Transverse colon (tissue), 4 donors: ENCODE measurements around the gene ABCA5. TPM values are rescaled to one million over a fixed set of nuclear protein-coding genes. Genes with fewer than 3 reads are reported as not detected.

Source experiments
- DNase-seq: peaks from one replicate; pipeline ENCODE4 v3.0.0-alpha.2; 2019
- H3K27ac ChIP-seq, 4 donors: fragments of 200-600 bp; sonication (generic); 2 replicates each; pipeline ENCODE4 v1.5.1; 2016 to 2018; ENCODE audit warnings: inconsistent platforms in 4 of 4
- H3K27me3 ChIP-seq: fragments of 200-600 bp; sonication (generic); 2 replicates; pipeline ENCODE4 v1.5.1; 2017; ENCODE audit warnings: inconsistent platforms
- H3K36me3 ChIP-seq, 4 donors: fragments of 200-600 bp; sonication (generic); 2 replicates each; pipeline ENCODE4 v1.5.1; 2017 to 2019; ENCODE audit warnings: inconsistent platforms in 4 of 4
- H3K4me1 ChIP-seq, 4 donors: fragments of 200-600 bp; sonication (generic); 2 replicates each; pipeline ENCODE4 v1.5.1; 2017 to 2020; ENCODE audit warnings: inconsistent platforms in 4 of 4
- H3K4me3 ChIP-seq, 4 donors: fragments of 200-600 bp; sonication (generic); 1 replicate in 1 of 4; 2 replicates in 3 of 4; pipeline versions ENCODE4 v1.5.1 to v1.6.1; 2017 to 2019; ENCODE audit warnings: inconsistent platforms in 4 of 4
- H3K9me3 ChIP-seq, 2 donors: fragments of 200-600 bp; sonication (generic); 2 replicates each; pipeline ENCODE4 v1.5.1; 2017 to 2019; ENCODE audit warnings: inconsistent platforms in 2 of 2
- CTCF ChIP-seq, 5 experiments: fragments of 200-600 bp in 3 of 5; fragments of 450-650 bp in 2 of 5; sonication (generic) in 3 of 5; IDR thresholded peaks; 1 replicate in 2 of 5; 2 replicates in 3 of 5; pipeline ENCODE4 v1.5.1; 2016 to 2017; ENCODE audit warnings: antibody characterized with exemption in 5 of 5, inconsistent platforms in 3 of 5, mild to moderate bottlenecking in 2 of 5, moderate library complexity in 1 of 5
- EP300 ChIP-seq: sonication (generic); formaldehyde crosslinking; IDR thresholded peaks from one replicate; pipeline ENCODE4 v1.6.1; 2017; ENCODE audit warnings: antibody characterized with exemption, low read depth
- POLR2A ChIP-seq: fragments of 450-650 bp; IDR thresholded peaks from one replicate; pipeline ENCODE4 v1.6.1; 2016; ENCODE audit warnings: antibody characterized with exemption, mild to moderate bottlenecking, moderate library complexity
- POLR2AphosphoS5 ChIP-seq, 3 donors: sonication (generic); formaldehyde crosslinking; IDR thresholded peaks; one replicate each; pipeline ENCODE4 v1.6.1; 2016; ENCODE audit warnings: antibody characterized with exemption in 3 of 3
- WGBS, 2 donors: methylation state at CpG; one replicate each; pipeline ENCODE4 v1.1.5; 2018; ENCODE audit warnings: low coverage in 1 of 2; 5-methylcytosine and 5-hydroxymethylcytosine counted together
- in situ Hi-C, 4 donors: fragments of 200-750 bp; cut with MboI; loops; one replicate each; pipeline versions ENCODE4 v1.15.0 to v1.15.1; 2017; ENCODE audit warnings: low sequenced_read_pairs in 3 of 4, low pct_ligation_motif_present in 1 of 4, low pct_unique_long_range_greater_than_20kb in 1 of 4
- intact Hi-C: fragments of 100-400 bp; cut with DNase I; formaldehyde crosslinking; loops from one replicate; pipeline ENCODE4 v1.15.1; 2023; ENCODE audit warnings: low total_unique reads
- total RNA-seq, 4 donors: library from RNA; depleted of rRNA; stranded (reverse); fragments of >200 nt; gene quantifications; one replicate each; pipeline ENCODE4 v1.1.0, GENCODE V29; 2016

Gene ABCA5
- total RNA-seq, 4 donors from 2014 or later = 17.3 to 173 (median 125) TPM

GRCh38 chr17:69367298-69367697 is 40.4 kb upstream of the ABCA5 start:
- DNase-seq = no peak
- 58 to 60% methylated on average over 3 of the region's 3 CpGs for WGBS, 2 donors
- in situ Hi-C loops = no loop called here

GRCh38 chr17:69363488-69364210 is 36.7 kb upstream of the ABCA5 start:
- no peaks in the 10 kb centered on the region for H3K36me3 ChIP-seq
- intact Hi-C loops (no loop called here), in situ Hi-C loops (no loop called here)
- WGBS, 2 donors = 72 to 76% methylated on average over 2 of the region's 2 CpGs
- TF ChIP-seq POLR2A = no peak
- no peak for TF ChIP-seq CTCF (IDR thresholded peaks at IDR 0.05)
- no peak for TF ChIP-seq POLR2AphosphoS5 (IDR thresholded peaks at IDR 0.05)
- TF ChIP-seq EP300 = no peak
- no peak for DNase-seq
- H3K27me3 ChIP-seq = no peaks in the 10 kb centered on the region
- H3K4me1 ChIP-seq = no peaks in the 10 kb centered on the region
- no peaks in the 10 kb centered on the region for H3K9me3 ChIP-seq
- no peak overlapping the region for H3K27ac ChIP-seq
- H3K4me3 ChIP-seq = no peak overlapping the region

More at GRCh38 chr17:69367298-69367697, 40.4 kb upstream of the ABCA5 start:
- no peak overlapping the region for H3K27ac ChIP-seq
- H3K9me3 ChIP-seq = no peaks in the 10 kb centered on the region
- H3K27me3 ChIP-seq = no peaks in the 10 kb centered on the region
- no peaks in the 10 kb centered on the region for H3K36me3 ChIP-seq
- H3K4me1 ChIP-seq = no peaks in the 10 kb centered on the region
- intact Hi-C loops = no loop called here
- H3K4me3 ChIP-seq = no peak overlapping the region
- TF ChIP-seq CTCF (IDR thresholded peaks at IDR 0.05) = no peak
- TF ChIP-seq EP300 = no peak
- TF ChIP-seq POLR2A = no peak
- no peak for TF ChIP-seq POLR2AphosphoS5 (IDR thresholded peaks at IDR 0.05)

- TF ChIP-seq POLR2AphosphoS5 (IDR thresholded peaks at IDR 0.05) = no peak
- no peak for TF ChIP-seq EP300
- TF ChIP-seq POLR2A = no peak
- TF ChIP-seq CTCF (IDR thresholded peaks at IDR 0.05) = no peak
- Histone ChIP-seq H3K36me3 (no peaks in the 10 kb centered on the region), H3K27ac (no peak overlapping the region), H3K9me3 (no peaks in the 10 kb centered on the region), H3K27me3 (no peaks in the 10 kb centered on the region), H3K4me1 (no peaks in the 10 kb centered on the region), H3K4me3 (no peak overlapping the region)
- no peak for DNase-seq
- in situ Hi-C loops (no loop called here), intact Hi-C loops (no loop called here)
These were observed 34.2 kb upstream of the ABCA5 start for GRCh38 chr17:69361156-69361555.

GRCh38 chr17:69358688-69359596 is 32.0 kb upstream of the ABCA5 start:
- Histone ChIP-seq H3K9me3 (no peaks in the 10 kb centered on the region), H3K27me3 (no peaks in the 10 kb centered on the region), H3K36me3 (no peaks in the 10 kb centered on the region), H3K27ac (no peak overlapping the region), H3K4me1 (no peaks in the 10 kb centered on the region), H3K4me3 (no peak overlapping the region)
- WGBS, 2 donors = 77 to 83% methylated on average over 1 to 3 of the region's 3 CpGs
- intact Hi-C loops (loop anchor here (2.0 kb wide), 1 partner anchor 56 kb away; the partner anchor contains the start of gene MAP2K6), in situ Hi-C loops (no loop called here)
- no peak for DNase-seq
- TF ChIP-seq POLR2AphosphoS5 (IDR thresholded peaks at IDR 0.05) = no peak
- TF ChIP-seq CTCF (IDR thresholded peaks at IDR 0.05) = peak in 1 of 5 experiments; percentile 6
- no peak for TF ChIP-seq POLR2A
